Neuronal stem cell (in vitro differentiated cells): ENCODE data around the gene MPPED2.

Experiments
- DNase-seq: peaks from one replicate; pipeline ENCODE4 v3.0.0-alpha.2; 2013; ENCODE audit warnings: low spot score
- H2AFZ ChIP-seq: one replicate; pipeline ENCODE4 v1.6.1; 2013; ENCODE audit warnings: mild to moderate bottlenecking, low read length, inconsistent platforms
- H2AK5ac ChIP-seq: 2 replicates; pipeline ENCODE4 v1.6.1; 2013; ENCODE audit warnings: low read depth, mild to moderate bottlenecking, inconsistent platforms, low read length, moderate library complexity, mixed read lengths
- H2BK120ac ChIP-seq: 2 replicates; pipeline ENCODE4 v1.6.1; 2013; ENCODE audit warnings: low read depth, mild to moderate bottlenecking, inconsistent platforms, low read length, moderate library complexity, mixed read lengths
- H2BK12ac ChIP-seq: one replicate; pipeline ENCODE4 v1.6.1; 2013; ENCODE audit warnings: low read length, inconsistent platforms
- H2BK15ac ChIP-seq: 2 replicates; pipeline ENCODE4 v1.6.1; 2013; ENCODE audit warnings: mild to moderate bottlenecking, low read length, inconsistent platforms, mixed read lengths
- H2BK5ac ChIP-seq: one replicate; pipeline ENCODE4 v1.6.1; 2013; ENCODE audit warnings: inconsistent platforms, mild to moderate bottlenecking, low read length, moderate library complexity
- H3K14ac ChIP-seq: one replicate; pipeline ENCODE4 v1.6.1; 2013; ENCODE audit warnings: low read length, inconsistent platforms
- H3K18ac ChIP-seq: 2 replicates; pipeline ENCODE4 v1.6.1; 2013; ENCODE audit warnings: low read length, inconsistent platforms
- H3K23ac ChIP-seq: 2 replicates; pipeline ENCODE4 v1.6.1; 2013; ENCODE audit warnings: low read depth, mild to moderate bottlenecking, mixed read lengths, low read length, inconsistent platforms; ENCODE audit not compliant: poor library complexity
- H3K27ac ChIP-seq: replicated peaks from 3 replicates; pipeline ENCODE4 v1.5.1; 2013; ENCODE audit warnings: low read length, inconsistent platforms
- H3K27me3 ChIP-seq, 3 experiments: 2 replicates each; pipeline ENCODE4 v1.6.1; 2013; ENCODE audit warnings: low read length in 3 of 3, mild to moderate bottlenecking in 2 of 3, inconsistent platforms in 1 of 3, low read depth in 1 of 3, mixed read lengths in 1 of 3, moderate library complexity in 1 of 3; ENCODE audit not compliant: control insufficient read depth in 3 of 3, insufficient read depth in 3 of 3
- H3K36me3 ChIP-seq, 2 donors: replicated peaks in 1 of 2; 2 replicates each; pipeline ENCODE4 v1.6.1; 2013; ENCODE audit warnings: low read length in 2 of 2; ENCODE audit not compliant: control insufficient read depth in 2 of 2, insufficient read depth in 2 of 2
- H3K4ac ChIP-seq: 2 replicates; pipeline ENCODE4 v1.6.1; 2013; ENCODE audit warnings: inconsistent platforms, mild to moderate bottlenecking, low read length, moderate library complexity
- H3K4me1 ChIP-seq, 2 donors: 1 replicate in 1 of 2; 2 replicates in 1 of 2; pipeline ENCODE4 v1.6.1; 2013; ENCODE audit warnings: low read length in 2 of 2, low read depth in 1 of 2; ENCODE audit not compliant: control insufficient read depth in 2 of 2, insufficient read depth in 1 of 2
- H3K4me2 ChIP-seq: one replicate; pipeline ENCODE4 v1.6.1; 2013; ENCODE audit warnings: mild to moderate bottlenecking, low read length, inconsistent platforms; ENCODE audit not compliant: insufficient read depth, poor library complexity, severe bottlenecking
- H3K4me3 ChIP-seq, 2 donors: 2 replicates each; pipeline ENCODE4 v1.5.1; 2013; ENCODE audit warnings: low read length in 2 of 2, mild to moderate bottlenecking in 2 of 2, inconsistent platforms in 1 of 2, moderate library complexity in 1 of 2
- H3K79me1 ChIP-seq: one replicate; pipeline ENCODE4 v1.6.1; 2013; ENCODE audit warnings: low read depth, mild to moderate bottlenecking, inconsistent platforms, low read length, moderate library complexity
- H3K9ac ChIP-seq: one replicate; pipeline ENCODE4 v1.6.1; 2013; ENCODE audit warnings: mild to moderate bottlenecking, low read depth, low read length, inconsistent platforms; ENCODE audit not compliant: poor library complexity
- H3K9me3 ChIP-seq, 2 donors: replicated peaks in 1 of 2; 2 replicates each; pipeline versions ENCODE3 to v1.6.1; 2013; ENCODE audit warnings: low read length in 2 of 2, mild to moderate bottlenecking in 2 of 2, inconsistent platforms in 1 of 2, low read depth in 1 of 2, mixed read lengths in 1 of 2, moderate library complexity in 1 of 2; ENCODE audit not compliant: control insufficient read depth in 2 of 2, insufficient read depth in 1 of 2
- H4K8ac ChIP-seq: one replicate; pipeline ENCODE4 v1.6.1; 2013; ENCODE audit warnings: low read depth, mild to moderate bottlenecking, inconsistent platforms, low read length, moderate library complexity
- H4K91ac ChIP-seq: one replicate; pipeline ENCODE4 v1.6.1; 2013; ENCODE audit warnings: low read length, low read depth, mild to moderate bottlenecking, inconsistent platforms; ENCODE audit not compliant: poor library complexity
- WGBS, 2 donors: extraction: QIAGEN DNeasy Blood & Tissue Kit; methylation state at CpG; one replicate each; pipeline ENCODE4 v1.1.7; 2013; ENCODE audit warnings: missing lambda C conversion rate in 2 of 2, mixed read lengths in 1 of 2; ENCODE audit not compliant: insufficient read length in 2 of 2, insufficient replicate concordance in 1 of 2; ENCODE audit errors: extremely low coverage in 2 of 2; 5-methylcytosine and 5-hydroxymethylcytosine counted together

MPPED2 gene

DNA sequence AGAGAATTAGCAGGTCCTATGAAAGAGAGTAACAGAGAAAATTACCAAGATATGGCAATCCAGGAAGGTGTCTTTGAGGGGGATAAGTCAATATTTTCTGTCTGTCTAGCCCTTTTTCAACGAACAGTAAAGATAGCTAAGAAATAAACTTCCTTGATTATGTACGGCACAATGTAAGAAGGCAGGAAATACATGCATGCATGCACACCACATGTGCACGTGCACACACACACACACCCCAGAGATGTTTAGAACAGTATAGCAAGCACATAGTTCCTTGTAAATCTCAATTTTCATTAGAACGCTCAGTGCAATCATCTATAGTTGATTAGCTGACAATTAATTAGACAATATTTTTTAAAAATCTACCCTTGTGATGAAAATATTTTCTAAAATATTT is 74.7 kb downstream of the MPPED2 start:
- Histone ChIP-seq H2BK120ac (no peak overlapping the region), H3K4me2 (no peak overlapping the region), H3K4me1 (peaks cover 0 to 6% of the 10 kb centered on the region in 2 donors), H3K18ac (no peak overlapping the region), H3K4me3 (no peak overlapping the region), H4K91ac (no peak overlapping the region), H3K9ac (no peak overlapping the region), H2AFZ (no peak overlapping the region), H3K27ac (no peak overlapping the region), H3K9me3 (no peaks in the 10 kb centered on the region), H3K14ac (no peak overlapping the region), H2BK15ac (no peak overlapping the region), H3K79me1 (no peaks in the 10 kb centered on the region), H2BK12ac (no peak overlapping the region), H3K23ac (no peak overlapping the region), H3K4ac (no peak overlapping the region), H2AK5ac (no peak overlapping the region), H2BK5ac (no peak overlapping the region), H3K36me3 (no peaks in the 10 kb centered on the region), H4K8ac (no peak overlapping the region), H3K27me3 (no peaks in the 10 kb centered on the region)
- DNase-seq = no peak
- WGBS, 2 donors = no CpG with 5 or more reads among the region's 4 CpGs

DNA sequence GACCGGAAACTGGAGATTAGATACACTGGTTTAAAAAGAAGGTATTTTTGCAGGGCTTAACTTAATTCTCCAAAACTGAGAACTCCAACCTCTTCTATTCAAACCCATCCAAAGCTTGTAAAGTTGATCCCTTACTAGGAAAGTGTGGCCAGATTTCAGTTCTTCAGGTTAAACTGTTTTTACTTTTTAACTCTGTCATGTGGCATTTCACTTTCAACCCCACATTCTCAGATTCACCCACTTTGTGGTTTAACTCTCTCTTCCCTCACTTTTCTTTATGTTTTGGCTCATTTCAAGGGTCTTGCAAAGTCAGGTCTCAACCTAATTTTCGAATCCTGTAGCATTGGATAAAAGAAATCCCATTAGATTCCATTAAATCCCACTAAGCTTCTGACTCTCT is 75.4 kb downstream of the MPPED2 start:
- no peaks in the 10 kb centered on the region for H3K9me3 ChIP-seq
- no peak overlapping the region for H3K14ac ChIP-seq
- no peak overlapping the region for H3K9ac ChIP-seq
- WGBS, 2 donors = no CpG with 5 or more reads among the region's 2 CpGs
- H3K27ac ChIP-seq = no peak overlapping the region
- H3K23ac ChIP-seq = no peak overlapping the region
- H2BK120ac ChIP-seq = no peak overlapping the region
- no peak overlapping the region for H2BK15ac ChIP-seq
- H3K4me3 ChIP-seq = no peak overlapping the region
- H3K27me3 ChIP-seq = no peaks in the 10 kb centered on the region
- peaks cover 0 to 6% of the 10 kb centered on the region in 2 donors for H3K4me1 ChIP-seq
- H2AK5ac ChIP-seq = no peak overlapping the region
- no peak overlapping the region for H3K4me2 ChIP-seq
- H3K79me1 ChIP-seq = no peaks in the 10 kb centered on the region
- H3K4ac ChIP-seq = no peak overlapping the region
- H3K36me3 ChIP-seq = no peaks in the 10 kb centered on the region
- no peak overlapping the region for H4K91ac ChIP-seq
- H2BK12ac ChIP-seq = no peak overlapping the region
- no peak overlapping the region for H3K18ac ChIP-seq
- no peak overlapping the region for H4K8ac ChIP-seq
- H2BK5ac ChIP-seq = no peak overlapping the region
- no peak for DNase-seq
- no peak overlapping the region for H2AFZ ChIP-seq

DNA sequence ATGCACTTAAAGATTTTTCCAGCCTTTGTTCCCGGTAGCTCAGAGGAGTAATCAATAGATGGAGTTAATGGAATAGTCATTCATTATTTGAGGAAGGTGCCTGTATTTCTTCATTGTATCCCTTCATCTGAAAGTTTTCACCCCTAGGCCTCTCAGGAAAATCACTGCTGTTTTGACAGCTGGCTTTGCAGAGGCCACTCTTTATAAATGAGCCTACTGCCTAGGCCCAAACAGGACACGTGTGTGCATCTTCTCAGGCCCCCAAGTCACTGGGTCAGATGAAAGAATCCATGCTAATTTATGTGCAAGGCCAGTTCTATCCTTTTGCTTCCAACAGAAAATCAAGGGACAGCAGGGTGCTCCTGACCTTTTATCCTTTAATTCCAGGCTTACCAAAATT is 76.8 kb downstream of the MPPED2 start:
- Histone ChIP-seq H3K4me1 (peaks cover 0 to 6% of the 10 kb centered on the region in 2 donors), H3K79me1 (no peaks in the 10 kb centered on the region), H2BK120ac (no peak overlapping the region), H2AFZ (no peak overlapping the region), H2BK5ac (no peak overlapping the region), H3K23ac (no peak overlapping the region), H2BK15ac (no peak overlapping the region), H3K27ac (no peak overlapping the region), H3K4me2 (no peak overlapping the region), H3K27me3 (no peaks in the 10 kb centered on the region), H3K9ac (no peak overlapping the region), H3K4ac (no peak overlapping the region), H3K18ac (no peak overlapping the region), H2AK5ac (no peak overlapping the region), H3K36me3 (no peaks in the 10 kb centered on the region), H3K9me3 (no peaks in the 10 kb centered on the region), H3K4me3 (no peak overlapping the region), H3K14ac (no peak overlapping the region), H2BK12ac (no peak overlapping the region), H4K91ac (no peak overlapping the region), H4K8ac (no peak overlapping the region)
- no CpG with 5 or more reads among the region's 2 CpGs for WGBS, 2 donors
- DNase-seq = no peak

DNA sequence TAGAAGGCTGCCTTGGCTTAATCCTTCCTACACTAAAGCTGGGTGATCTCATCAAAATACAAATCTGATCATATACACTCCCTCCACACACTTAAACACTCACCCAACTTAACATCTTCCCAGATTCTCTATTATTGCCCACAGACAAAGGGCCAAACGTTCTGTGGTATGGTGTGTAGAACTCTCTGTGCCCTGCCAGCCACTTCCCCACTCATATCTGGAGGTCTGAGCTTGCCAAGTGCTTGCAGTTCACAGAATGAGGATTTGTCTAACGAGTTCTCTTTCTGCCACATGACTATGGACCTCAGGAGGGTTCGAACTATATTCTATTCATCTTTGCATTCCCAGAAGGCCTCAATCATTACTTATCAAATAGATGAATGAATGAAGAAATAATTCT is 77.6 kb downstream of the MPPED2 start:
- Histone ChIP-seq H4K8ac (no peak overlapping the region), H3K79me1 (no peaks in the 10 kb centered on the region), H2BK15ac (no peak overlapping the region)

More for the DNA sequence above, 77.6 kb downstream of the MPPED2 start:
- Histone ChIP-seq H2BK12ac (no peak overlapping the region), H3K27me3 (no peaks in the 10 kb centered on the region), H3K4me3 (no peak overlapping the region), H4K91ac (no peak overlapping the region), H3K14ac (no peak overlapping the region), H3K9ac (no peak overlapping the region), H3K36me3 (no peaks in the 10 kb centered on the region), H3K27ac (no peak overlapping the region), H2BK120ac (no peak overlapping the region), H3K4ac (no peak overlapping the region), H3K9me3 (no peaks in the 10 kb centered on the region), H2AK5ac (no peak overlapping the region), H3K4me1 (peaks cover 0 to 7% of the 10 kb centered on the region in 2 donors), H3K23ac (no peak overlapping the region), H3K4me2 (no peak overlapping the region), H3K18ac (no peak overlapping the region), H2BK5ac (no peak overlapping the region), H2AFZ (no peak overlapping the region)
- no CpG with 5 or more reads among the region's 3 CpGs for WGBS, 2 donors
- no peak for DNase-seq
